ENCODE data around the gene CCL5.

Gene CCL5

GRCh38 chr17:35876534-35876933, 3.6 kb downstream of the CCL5 start:
- no peaks in the 10 kb centered on the region for H3K36me3 ChIP-seq (replicated peaks)
- in situ Hi-C loops (cut with HindIII; ENCODE audit: low pct_ligation_motif_present, low sequenced_read_pairs): no loop called here
- no peak overlapping the region for H3K27ac ChIP-seq
- no peaks in the 10 kb centered on the region for H3K27me3 ChIP-seq (replicated peaks)
- DNase-seq: no peak
- H3K4me3 ChIP-seq (ENCODE audit: low read depth, low read length): no peak overlapping the region
- TF ChIP-seq CTCF (IDR thresholded peaks at IDR 0.05; ENCODE audit: low read depth, low read length, missing control alignments): no peak

GRCh38 chr17:35875800-35876139, 4.4 kb downstream of the CCL5 start:
- TF ChIP-seq CTCF (IDR thresholded peaks at IDR 0.05; ENCODE audit: low read depth, low read length, missing control alignments): no peak
- in situ Hi-C loops (cut with HindIII; ENCODE audit: low pct_ligation_motif_present, low sequenced_read_pairs): no loop called here
- H3K27ac ChIP-seq: no peak overlapping the region

GRCh38 chr17:35875072-35875799, 4.9 kb downstream of the CCL5 start:
- DNase-seq: no peak
- H3K36me3 ChIP-seq (replicated peaks): no peaks in the 10 kb centered on the region
- no peak for TF ChIP-seq CTCF (IDR thresholded peaks at IDR 0.05; ENCODE audit: low read depth, low read length, missing control alignments)
- no peaks in the 10 kb centered on the region for H3K27me3 ChIP-seq (replicated peaks)
- no peak overlapping the region for H3K4me3 ChIP-seq (ENCODE audit: low read depth, low read length)
- in situ Hi-C loops (cut with HindIII; ENCODE audit: low pct_ligation_motif_present, low sequenced_read_pairs): no loop called here
- H3K27ac ChIP-seq: no peak overlapping the region

More at GRCh38 chr17:35875800-35876139, 4.4 kb downstream of the CCL5 start:
- DNase-seq: no peak
- Histone ChIP-seq H3K36me3 (replicated peaks) (no peaks in the 10 kb centered on the region), H3K4me3 (ENCODE audit: low read depth, low read length) (no peak overlapping the region), H3K27me3 (replicated peaks) (no peaks in the 10 kb centered on the region)

DNA sequence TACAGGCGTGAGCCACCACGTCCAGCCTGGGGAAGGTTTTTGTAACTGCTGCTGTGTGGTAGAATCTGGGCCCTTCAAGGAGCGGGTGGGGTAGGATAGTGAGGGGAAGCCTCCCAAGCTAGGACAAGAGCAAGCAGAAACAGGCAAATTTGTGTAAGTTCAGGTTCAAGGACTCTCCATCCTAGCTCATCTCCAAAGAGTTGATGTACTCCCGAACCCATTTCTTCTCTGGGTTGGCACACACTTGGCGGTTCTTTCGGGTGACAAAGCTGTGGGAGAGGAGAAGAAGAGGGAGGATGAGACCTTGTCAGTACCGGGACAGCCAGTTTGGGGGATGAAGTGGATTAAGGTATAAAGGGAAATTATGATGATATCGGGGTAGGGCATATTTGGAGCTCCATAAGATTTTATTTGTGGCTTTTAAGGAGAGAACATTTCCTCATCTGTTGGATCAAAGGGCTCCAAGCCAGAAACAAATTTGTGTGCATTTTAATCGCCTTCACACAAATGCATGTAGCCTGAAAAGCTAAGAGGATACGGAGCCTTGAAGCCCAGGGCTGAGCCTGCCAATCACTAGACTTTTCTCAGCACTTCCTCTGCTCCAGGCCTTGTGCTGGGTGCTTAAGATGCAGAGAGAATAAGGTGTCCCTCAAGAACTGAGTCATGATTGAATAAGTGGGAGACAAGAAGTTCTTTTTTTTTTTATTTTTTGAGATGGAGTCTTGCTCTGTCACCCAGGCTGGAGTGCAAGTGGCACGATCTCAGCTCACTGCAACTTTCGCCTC, 7.8 kb downstream of the CCL5 start:
- H3K27me3 ChIP-seq (replicated peaks): no peaks in the 10 kb centered on the region
- no peaks in the 10 kb centered on the region for H3K36me3 ChIP-seq (replicated peaks)
- no peak overlapping the region for H3K27ac ChIP-seq
- H3K4me3 ChIP-seq (ENCODE audit: low read depth, low read length): no peak overlapping the region
- in situ Hi-C loops (cut with HindIII; ENCODE audit: low pct_ligation_motif_present, low sequenced_read_pairs): no loop called here
- no peak for DNase-seq
- TF ChIP-seq CTCF (IDR thresholded peaks at IDR 0.05; ENCODE audit: low read depth, low read length, missing control alignments): no peak

- in situ Hi-C loops (cut with HindIII; ENCODE audit: low pct_ligation_motif_present, low sequenced_read_pairs): no loop called here
- no peak for DNase-seq
Measured at GRCh38 chr17:35870906-35871819, 9.0 kb downstream of the CCL5 start.

More at GRCh38 chr17:35870906-35871819, 9.0 kb downstream of the CCL5 start:
- no peak for TF ChIP-seq CTCF (IDR thresholded peaks at IDR 0.05; ENCODE audit: low read depth, low read length, missing control alignments)
- Histone ChIP-seq H3K27me3 (replicated peaks) (no peaks in the 10 kb centered on the region), H3K36me3 (replicated peaks) (no peaks in the 10 kb centered on the region), H3K4me3 (ENCODE audit: low read depth, low read length) (no peak overlapping the region), H3K27ac (no peak overlapping the region)
